Stimulated activated memory B cell treated with anti-CD40 and anti-IgM and Interleukin-4, amounts not matched to agents 10 μg/mL and 1 μg/mL and 100 μg/mL, for 72 hours (primary cell): ENCODE results near the gene TERT.
"Not testable (repeated sequence)": the region's sequence is repeated elsewhere in the genome, so short reads cannot be mapped to it uniquely, and the experiment has no call there.

Source experiments
- ATAC-seq: fragments of 150-1000 bp; cut with Tn5 transposase; 2 replicates; pipeline ENCODE4 v1.10.0; 2021
- H3K27ac Mint-ChIP-seq: one replicate; pipeline ENCODE4 v1.8.0; 2022; ENCODE audit warnings: mild to moderate bottlenecking, mixed read lengths
- H3K27me3 Mint-ChIP-seq: one replicate; pipeline ENCODE4 v1.8.0; 2022; ENCODE audit warnings: mixed read lengths
- H3K36me3 Mint-ChIP-seq: one replicate; pipeline ENCODE4 v1.8.0; 2022; ENCODE audit warnings: mixed read lengths
- H3K4me1 Mint-ChIP-seq: one replicate; pipeline ENCODE4 v1.8.0; 2022; ENCODE audit warnings: mixed read lengths
- H3K4me3 Mint-ChIP-seq: one replicate; pipeline ENCODE4 v1.8.0; 2022; ENCODE audit warnings: mild to moderate bottlenecking, moderate library complexity, mixed read lengths
- H3K9me3 Mint-ChIP-seq: one replicate; pipeline ENCODE4 v1.8.0; 2022; ENCODE audit warnings: mixed read lengths

Gene TERT

GRCh38 chr5:1242733-1243486, 52.0 kb downstream of the TERT start:
- H3K4me3 Mint-ChIP-seq: no peak overlapping the region
- no peaks in the 10 kb centered on the region for H3K36me3 Mint-ChIP-seq
- no peaks in the 10 kb centered on the region for H3K9me3 Mint-ChIP-seq
- no peak overlapping the region for H3K27ac Mint-ChIP-seq
- ATAC-seq: no peak
- no peaks in the 10 kb centered on the region for H3K4me1 Mint-ChIP-seq
- peaks cover 52% of the 10 kb centered on the region for H3K27me3 Mint-ChIP-seq

GRCh38 chr5:1241509-1242080, 53.3 kb downstream of the TERT start:
- H3K27me3 Mint-ChIP-seq: peaks cover 39% of the 10 kb centered on the region
- no peak for ATAC-seq

GRCh38 chr5:1240496-1241260, 54.2 kb downstream of the TERT start:
- no peak overlapping the region for H3K4me3 Mint-ChIP-seq
- peaks cover 36% of the 10 kb centered on the region for H3K27me3 Mint-ChIP-seq
- H3K27ac Mint-ChIP-seq: no peak overlapping the region
- H3K36me3 Mint-ChIP-seq: peaks cover 6% of the 10 kb centered on the region
- H3K9me3 Mint-ChIP-seq: peaks cover 7% of the 10 kb centered on the region
- no peak for ATAC-seq
- no peaks in the 10 kb centered on the region for H3K4me1 Mint-ChIP-seq

More at GRCh38 chr5:1241509-1242080, 53.3 kb downstream of the TERT start:
- H3K27ac Mint-ChIP-seq: no peak overlapping the region
- no peaks in the 10 kb centered on the region for H3K4me1 Mint-ChIP-seq
- peaks cover under 1% of the 10 kb centered on the region for H3K9me3 Mint-ChIP-seq
- H3K4me3 Mint-ChIP-seq: no peak overlapping the region
- H3K36me3 Mint-ChIP-seq: no peaks in the 10 kb centered on the region

- Mint-ChIP-seq H3K4me1 (no peaks in the 10 kb centered on the region), H3K9me3 (peaks cover 10% of the 10 kb centered on the region), H3K36me3 (peaks cover 6% of the 10 kb centered on the region), H3K27me3 (peaks cover 37% of the 10 kb centered on the region), H3K27ac (no peak overlapping the region), H3K4me3 (no peak overlapping the region)
- no peak for ATAC-seq
Observed at GRCh38 chr5:1239505-1240251, 55.2 kb downstream of the TERT start.

GRCh38 chr5:1235838-1236237, 59.0 kb downstream of the TERT start:
- Mint-ChIP-seq H3K9me3 (peaks cover 10% of the 10 kb centered on the region), H3K4me1 (no peaks in the 10 kb centered on the region), H3K4me3 (no peak overlapping the region), H3K36me3 (peaks cover 6% of the 10 kb centered on the region), H3K27ac (no peak overlapping the region), H3K27me3 (peaks cover 15% of the 10 kb centered on the region)
- no peak for ATAC-seq

- no peak overlapping the region for H3K4me3 Mint-ChIP-seq
- peaks cover 10% of the 10 kb centered on the region for H3K9me3 Mint-ChIP-seq
- H3K36me3 Mint-ChIP-seq: peaks cover 6% of the 10 kb centered on the region
- H3K27ac Mint-ChIP-seq: no peak overlapping the region
- no peak for ATAC-seq
- H3K27me3 Mint-ChIP-seq: peaks cover 20% of the 10 kb centered on the region
- no peaks in the 10 kb centered on the region for H3K4me1 Mint-ChIP-seq
Observed at GRCh38 chr5:1235379-1235778, 59.5 kb downstream of the TERT start.

- Mint-ChIP-seq H3K27me3 (peaks cover 45% of the 10 kb centered on the region), H3K4me1 (no peaks in the 10 kb centered on the region), H3K4me3 (no peak overlapping the region), H3K36me3 (peaks cover 6% of the 10 kb centered on the region), H3K27ac (no peak overlapping the region), H3K9me3 (peaks cover 10% of the 10 kb centered on the region)
- no peak for ATAC-seq
Observed at GRCh38 chr5:1232780-1233179, 62.1 kb downstream of the TERT start.

- no peak for ATAC-seq
- H3K9me3 Mint-ChIP-seq: peaks cover 8% of the 10 kb centered on the region
- no peak overlapping the region for H3K27ac Mint-ChIP-seq
- H3K4me1 Mint-ChIP-seq: no peaks in the 10 kb centered on the region
- H3K36me3 Mint-ChIP-seq: peaks cover 6% of the 10 kb centered on the region
- H3K27me3 Mint-ChIP-seq: peaks cover 52% of the 10 kb centered on the region
- H3K4me3 Mint-ChIP-seq: no peak overlapping the region
Observed at GRCh38 chr5:1231354-1231905, 63.4 kb downstream of the TERT start.

GRCh38 chr5:1230551-1230950, 64.3 kb downstream of the TERT start:
- ATAC-seq: no peak
- Mint-ChIP-seq H3K27ac (no peak overlapping the region), H3K4me1 (no peaks in the 10 kb centered on the region), H3K27me3 (peaks cover 60% of the 10 kb centered on the region), H3K36me3 (no peaks in the 10 kb centered on the region), H3K9me3 (peaks cover 1% of the 10 kb centered on the region), H3K4me3 (no peak overlapping the region)

GRCh38 chr5:1229822-1230221, 65.0 kb downstream of the TERT start:
- H3K27me3 Mint-ChIP-seq: peaks cover 56% of the 10 kb centered on the region
- peak; percentile 4 for ATAC-seq

GRCh38 chr5:1229023-1229422, 65.8 kb downstream of the TERT start:
- H3K4me3 Mint-ChIP-seq, H3K9me3 Mint-ChIP-seq, ATAC-seq, H3K4me1 Mint-ChIP-seq, H3K36me3 Mint-ChIP-seq, H3K27ac Mint-ChIP-seq: not testable (repeated sequence)
- peaks cover 48% of the 10 kb centered on the region for H3K27me3 Mint-ChIP-seq

More at GRCh38 chr5:1229822-1230221, 65.0 kb downstream of the TERT start:
- Mint-ChIP-seq H3K27ac (no peak overlapping the region), H3K4me3 (no peak overlapping the region), H3K36me3 (no peaks in the 10 kb centered on the region), H3K9me3 (no peaks in the 10 kb centered on the region), H3K4me1 (no peaks in the 10 kb centered on the region)

- H3K27me3 Mint-ChIP-seq: peaks cover 47% of the 10 kb centered on the region
- H3K36me3 Mint-ChIP-seq: no peaks in the 10 kb centered on the region
- no peaks in the 10 kb centered on the region for H3K9me3 Mint-ChIP-seq
- no peak overlapping the region for H3K27ac Mint-ChIP-seq
- ATAC-seq: no peak
- no peaks in the 10 kb centered on the region for H3K4me1 Mint-ChIP-seq
- H3K4me3 Mint-ChIP-seq: no peak overlapping the region
Observed at GRCh38 chr5:1228120-1228519, 66.7 kb downstream of the TERT start.

GRCh38 chr5:1227667-1228066, 67.2 kb downstream of the TERT start:
- Mint-ChIP-seq H3K27ac (no peak overlapping the region), H3K36me3 (no peaks in the 10 kb centered on the region), H3K4me1 (no peaks in the 10 kb centered on the region), H3K4me3 (no peak overlapping the region), H3K27me3 (peaks cover 47% of the 10 kb centered on the region), H3K9me3 (no peaks in the 10 kb centered on the region)
- no peak for ATAC-seq

GRCh38 chr5:1226839-1227581, 67.9 kb downstream of the TERT start:
- Mint-ChIP-seq H3K9me3 (peaks cover 6% of the 10 kb centered on the region), H3K27ac (no peak overlapping the region), H3K4me3 (no peak overlapping the region), H3K36me3 (no peaks in the 10 kb centered on the region), H3K4me1 (no peaks in the 10 kb centered on the region), H3K27me3 (peaks cover 47% of the 10 kb centered on the region)
- no peak for ATAC-seq
